HCT116 (cell line): ENCODE data around the gene PLCZ1. TPM values are rescaled to one million over a fixed set of nuclear protein-coding genes. Genes with fewer than 3 reads are reported as not detected.

Source experiments
- ATAC-seq: fragments of 200-7000 bp; cut with Tn5 transposase; 2 replicates; pipeline ENCODE4 v1.9.1; 2020; ENCODE audit warnings: mild to moderate bottlenecking, moderate library complexity
- BruUV-seq: library from RNA; stranded (reverse); fragments of 400-500 nt; replicated peaks from 2 replicates; lab custom pipeline; 2021; lab: Mats Ljungman, UMichigan
- CTCF ChIA-PET: fragments of 300-600 bp; sonication (Branson Sonifier 250); formaldehyde crosslinking; loops from one replicate; lab custom pipeline; 2021; ENCODE audit warnings: antibody characterized with exemption; lab: Charles Lee
- POLR2A ChIA-PET: fragments of 300-600, 350-600 bp; sonication (Branson Sonifier 250); formaldehyde crosslinking; loops from one replicate; lab custom pipeline; 2021; ENCODE audit warnings: antibody characterized with exemption; lab: Charles Lee
- RAD21 ChIA-PET, 2 experiments: fragments of 300-600 bp; sonication (Branson Sonifier 250); formaldehyde crosslinking; loops; one replicate each; lab custom pipeline; 2023; ENCODE audit warnings: low total read pairs in 2 of 2; ENCODE audit not compliant: uncharacterized antibody in 2 of 2, unreplicated experiment in 2 of 2, low non-redundant PET in 1 of 2; lab: Charles Lee
- DNase-seq: peaks from one replicate; pipeline ENCODE4 v3.0.0-alpha.2; 2010; ENCODE audit warnings: low read depth, low spot score
- H2AFZ ChIP-seq: fragments of 200-600 bp; shearing (Covaris generic), sonication (generic); 2 replicates; pipeline ENCODE4 v1.6.1; 2017; ENCODE audit warnings: low read depth, mixed run types, mixed read lengths, antibody characterized with exemption, low read length; ENCODE audit not compliant: poor library complexity, severe bottlenecking
- H3K27ac ChIP-seq: 2 replicates; pipeline ENCODE4 v1.5.1; 2012; ENCODE audit warnings: low read depth, low read length
- H3K27me3 ChIP-seq: fragments of 200-600 bp; sonication (generic); 2 replicates; pipeline ENCODE4 v1.6.1; 2016; ENCODE audit warnings: mixed run types, low read length, mixed read lengths; ENCODE audit not compliant: insufficient read depth
- H3K36me3 ChIP-seq, 2 experiments: fragments of 200-500 bp in 1 of 2; fragments of 200-600 bp in 1 of 2; sonication (Bioruptor generic) in 1 of 2; sonication (generic) in 1 of 2; 2 replicates each; pipeline versions ENCODE4 v1.5.1 to v1.6.1; 2014 to 2016; ENCODE audit warnings: low read length in 2 of 2, inconsistent platforms in 1 of 2, mixed read lengths in 1 of 2, mixed run types in 1 of 2; ENCODE audit not compliant: insufficient read depth in 2 of 2, control insufficient read depth in 1 of 2
- H3K4me1 ChIP-seq, 2 experiments: fragments of 200-600 bp in 1 of 2; sonication (generic) in 1 of 2; 2 replicates each; pipeline versions ENCODE4 v1.5.1 to v1.6.1; 2012 to 2017; ENCODE audit warnings: low read length in 2 of 2, inconsistent platforms in 1 of 2, mild to moderate bottlenecking in 1 of 2, mixed read lengths in 1 of 2, mixed run types in 1 of 2, moderate library complexity in 1 of 2; ENCODE audit not compliant: insufficient read depth in 2 of 2, control insufficient read depth in 1 of 2
- H3K4me2 ChIP-seq: fragments of 200-600 bp; sonication (generic); 2 replicates; pipeline ENCODE4 v1.6.1; 2017; ENCODE audit warnings: mixed run types, low read length, mixed read lengths
- H3K4me3 ChIP-seq, 2 experiments: fragments of 200-600 bp in 1 of 2; sonication (generic) in 1 of 2; replicated peaks in 1 of 2; 2 replicates each; pipeline ENCODE4 v1.5.1; 2011 to 2016; ENCODE audit warnings: low read length in 2 of 2, control low read depth in 1 of 2, low read depth in 1 of 2, mild to moderate bottlenecking in 1 of 2, mixed read lengths in 1 of 2, mixed run types in 1 of 2
- H3K79me2 ChIP-seq: fragments of 200-600 bp; sonication (generic); 2 replicates; pipeline ENCODE4 v1.6.1; 2017; ENCODE audit warnings: mild to moderate bottlenecking, mixed run types, low read length, moderate library complexity, mixed read lengths; ENCODE audit not compliant: insufficient read depth
- H3K9ac ChIP-seq: fragments of 200-600 bp; sonication (generic); 2 replicates; pipeline ENCODE4 v1.6.1; 2016; ENCODE audit warnings: low read length, mixed read lengths
- H3K9me2 ChIP-seq: fragments of 200-600 bp; sonication (generic), shearing (Covaris generic); 2 replicates; pipeline ENCODE4 v1.6.1; 2017; ENCODE audit warnings: mixed run types, mild to moderate bottlenecking, moderate library complexity; ENCODE audit not compliant: insufficient read depth
- H3K9me3 ChIP-seq, 2 experiments: fragments of 200-500 bp in 1 of 2; fragments of 200-600 bp in 1 of 2; sonication (Bioruptor generic) in 1 of 2; sonication (generic) in 1 of 2; 2 replicates each; pipeline ENCODE4 v1.6.1; 2014 to 2017; ENCODE audit warnings: low read length in 2 of 2, mixed read lengths in 2 of 2, inconsistent platforms in 1 of 2, low read depth in 1 of 2, mild to moderate bottlenecking in 1 of 2, mixed run types in 1 of 2, moderate library complexity in 1 of 2; ENCODE audit not compliant: control insufficient read depth in 1 of 2, insufficient read depth in 1 of 2
- H4K20me1 ChIP-seq: fragments of 200-600 bp; sonication (generic), shearing (Covaris generic); 2 replicates; pipeline ENCODE4 v1.6.1; 2017; ENCODE audit warnings: mixed run types, mild to moderate bottlenecking, moderate library complexity; ENCODE audit not compliant: insufficient read depth
- CEBPB ChIP-seq: IDR thresholded peaks from 2 replicates; pipeline ENCODE4 v1.6.1; 2012; ENCODE audit warnings: low read depth
- EZH2 ChIP-seq: fragments of 200-600 bp; sonication (generic); IDR thresholded peaks from 2 replicates; pipeline ENCODE4 v1.6.1; 2017; ENCODE audit warnings: antibody characterized with exemption, mixed run types
- EZH2phosphoT487 ChIP-seq: fragments of 200-600 bp; IDR thresholded peaks from 2 replicates; pipeline ENCODE4 v1.6.1; 2018; ENCODE audit warnings: antibody characterized with exemption, borderline replicate concordance
- JUND ChIP-seq: IDR thresholded peaks from 2 replicates; pipeline ENCODE4 v1.6.1; 2012
- MAX ChIP-seq: IDR thresholded peaks from 2 replicates; pipeline ENCODE4 v1.6.1; 2012
- REST ChIP-seq: IDR thresholded peaks from 2 replicates; pipeline ENCODE4 v1.6.1; 2012; ENCODE audit warnings: low read depth
- ZBTB33 ChIP-seq: IDR thresholded peaks from 2 replicates; pipeline ENCODE4 v1.6.1; 2011; ENCODE audit warnings: mild to moderate bottlenecking, low read length, moderate library complexity; ENCODE audit not compliant: insufficient replicate concordance; ENCODE audit errors: extremely low read depth
- ZFX ChIP-seq: fragments of 450-650 bp; IDR thresholded peaks from 2 replicates; pipeline ENCODE4 v1.6.1; 2017
- intact Hi-C: fragments of 100-400 bp; cut with micrococcal nuclease; formaldehyde crosslinking; loops from 2 replicates; pipeline ENCODE4 v1.10.0; 2022
- total RNA-seq: library from RNA; stranded (reverse); gene quantifications from one replicate; pipeline ENCODE4 v1.2.1, GENCODE V29; 2021; ENCODE audit not compliant: unreplicated experiment

Gene PLCZ1
- total RNA-seq, 1 experiment from 2014 or later: not detected

GRCh38 chr12:18751866-18752265 lies 14.1 kb upstream of the PLCZ1 start:
- no peak overlapping the region for H2AFZ ChIP-seq
- RAD21 ChIA-PET: no interaction called here
- H3K4me3 ChIP-seq: no peak overlapping the region
- no peaks in the 10 kb centered on the region for H3K36me3 ChIP-seq
- no peak overlapping the region for H3K4me2 ChIP-seq
- H3K27me3 ChIP-seq: no peaks in the 10 kb centered on the region
- TF ChIP-seq MAX (no peak), CEBPB (no peak), ZFX (no peak), EZH2phosphoT487 (no peak), JUND (no peak), REST (no peak), ZBTB33 (no peak), EZH2 (no peak)
- no peaks in the 10 kb centered on the region for H3K9me2 ChIP-seq
- no peaks in the 10 kb centered on the region for H3K4me1 ChIP-seq
- no peak overlapping the region for H3K27ac ChIP-seq
- BruUV-seq: no TSS peak
- no peak for ATAC-seq
- no peaks in the 10 kb centered on the region for H4K20me1 ChIP-seq
- H3K9me3 ChIP-seq: no peaks in the 10 kb centered on the region
- POLR2A ChIA-PET: no interaction called here
- no peak for DNase-seq
- intact Hi-C loops: no loop called here
- CTCF ChIA-PET: no interaction called here
- H3K9ac ChIP-seq: no peak overlapping the region
- H3K79me2 ChIP-seq: no peaks in the 10 kb centered on the region
